ENCODE measurements around the gene FAM229A. TPM values are rescaled to one million over a fixed set of nuclear protein-coding genes. Genes with fewer than 3 reads are reported as not detected.

Gene FAM229A
- total and polyA plus RNA-seq, 9 of the 15 experiments (the other 6 are each of a cell fraction or from before 2014, with no cell fraction given), result 0.04 to 21.6 (median 7.4) TPM

GRCh38 chr1:32350785-32351398 lies 11.4 kb downstream of the FAM229A start (continued):
- TF ChIP-seq, protein P1, sequence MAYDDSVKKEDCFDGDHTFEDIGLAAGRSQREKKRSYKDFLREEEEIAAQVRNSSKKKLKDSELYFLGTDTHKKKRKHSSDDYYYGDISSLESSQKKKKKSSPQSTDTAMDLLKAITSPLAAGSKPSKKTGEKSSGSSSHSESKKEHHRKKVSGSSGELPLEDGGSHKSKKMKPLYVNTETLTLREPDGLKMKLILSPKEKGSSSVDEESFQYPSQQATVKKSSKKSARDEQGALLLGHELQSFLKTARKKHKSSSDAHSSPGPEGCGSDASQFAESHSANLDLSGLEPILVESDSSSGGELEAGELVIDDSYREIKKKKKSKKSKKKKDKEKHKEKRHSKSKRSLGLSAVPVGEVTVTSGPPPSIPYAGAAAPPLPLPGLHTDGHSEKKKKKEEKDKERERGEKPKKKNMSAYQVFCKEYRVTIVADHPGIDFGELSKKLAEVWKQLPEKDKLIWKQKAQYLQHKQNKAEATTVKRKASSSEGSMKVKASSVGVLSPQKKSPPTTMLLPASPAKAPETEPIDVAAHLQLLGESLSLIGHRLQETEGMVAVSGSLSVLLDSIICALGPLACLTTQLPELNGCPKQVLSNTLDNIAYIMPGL (CRISPR knock-in tag; IDR thresholded peaks at IDR 0.05), result peak; percentile 45; the same call in 1 of the 2 replicates
- TF ChIP-seq HDAC8 (tag; IDR thresholded peaks at IDR 0.05) (peak; percentile 69), ETV6 (IDR thresholded peaks at IDR 0.05; ENCODE audit: borderline replicate concordance in 1 of 2, low read depth in 2 of 2, low read length in 1 of 2) (no peak; a peak in 1 of 4 replicates), ETV6 (CRISPR knock-in tag; IDR thresholded peaks at IDR 0.05; ENCODE audit: borderline replicate concordance) (0 out of 2 replicates have a peak, but pooled peaks have one; percentile 17), ZNF668 (CRISPR knock-in tag; IDR thresholded peaks at IDR 0.05) (peak; percentile 84; the same call in 1 of the 2 replicates), OTX1 (CRISPR knock-in tag; IDR thresholded peaks at IDR 0.05) (0 out of 2 replicates have a peak, but pooled peaks have one; percentile 44), ZNF592 (IDR thresholded peaks at IDR 0.05) (peak; percentile 99), TSHZ1 (CRISPR knock-in tag; IDR thresholded peaks at IDR 0.05) (peak; percentile 57; the same call in 1 of the 2 replicates), ARID3B (CRISPR knock-in tag; IDR thresholded peaks at IDR 0.05; ENCODE audit: borderline replicate concordance) (peak; percentile 27; the same call in 1 of the 2 replicates), SMARCA4 (IDR thresholded peaks at IDR 0.05) (peak; percentile 61; the same call in 1 of the 2 replicates), CHD2 (IDR thresholded peaks at IDR 0.05; ENCODE audit: low read depth, low read length) (peak; percentile 72), ZNF232 (CRISPR knock-in tag; IDR thresholded peaks at IDR 0.05) (peak; percentile 79; the same call in 1 of the 2 replicates)
- TF ChIP-seq, protein P2, sequence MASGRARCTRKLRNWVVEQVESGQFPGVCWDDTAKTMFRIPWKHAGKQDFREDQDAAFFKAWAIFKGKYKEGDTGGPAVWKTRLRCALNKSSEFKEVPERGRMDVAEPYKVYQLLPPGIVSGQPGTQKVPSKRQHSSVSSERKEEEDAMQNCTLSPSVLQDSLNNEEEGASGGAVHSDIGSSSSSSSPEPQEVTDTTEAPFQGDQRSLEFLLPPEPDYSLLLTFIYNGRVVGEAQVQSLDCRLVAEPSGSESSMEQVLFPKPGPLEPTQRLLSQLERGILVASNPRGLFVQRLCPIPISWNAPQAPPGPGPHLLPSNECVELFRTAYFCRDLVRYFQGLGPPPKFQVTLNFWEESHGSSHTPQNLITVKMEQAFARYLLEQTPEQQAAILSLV (tag; IDR thresholded peaks at IDR 0.05), result peak; percentile 68
- TF ChIP-seq, protein P3, sequence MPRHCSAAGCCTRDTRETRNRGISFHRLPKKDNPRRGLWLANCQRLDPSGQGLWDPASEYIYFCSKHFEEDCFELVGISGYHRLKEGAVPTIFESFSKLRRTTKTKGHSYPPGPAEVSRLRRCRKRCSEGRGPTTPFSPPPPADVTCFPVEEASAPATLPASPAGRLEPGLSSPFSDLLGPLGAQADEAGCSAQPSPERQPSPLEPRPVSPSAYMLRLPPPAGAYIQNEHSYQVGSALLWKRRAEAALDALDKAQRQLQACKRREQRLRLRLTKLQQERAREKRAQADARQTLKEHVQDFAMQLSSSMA (CRISPR knock-in tag; IDR thresholded peaks at IDR 0.05), result 0 out of 2 replicates have a peak, but pooled peaks have one; percentile 27

All from K562 (cell line).